Breast epithelium (tissue), 4 donors: ENCODE results near the gene SLC38A10. TPM values are rescaled to one million over a fixed set of nuclear protein-coding genes. Genes with fewer than 3 reads are reported as not detected.

Experiments used
- DNase-seq, 2 donors: peaks; one replicate each; pipeline ENCODE4 v3.0.0-alpha.2; 2019; ENCODE audit warnings: low spot score in 2 of 2
- H3K27ac ChIP-seq, 2 donors: fragments of 200-600 bp; sonication (generic) in 1 of 2; one replicate each; pipeline ENCODE4 v1.5.1; 2016 to 2019; ENCODE audit warnings: mild to moderate bottlenecking in 1 of 2
- H3K27me3 ChIP-seq, 2 donors: fragments of 200-600 bp; sonication (generic) in 1 of 2; one replicate each; pipeline versions ENCODE4 v1.5.1 to v1.6.0; 2017 to 2019; ENCODE audit warnings: control low read depth in 1 of 2, mild to moderate bottlenecking in 1 of 2
- H3K36me3 ChIP-seq: fragments of 200-600 bp; one replicate; pipeline ENCODE4 v1.5.1; 2019
- H3K4me1 ChIP-seq, 2 donors: fragments of 200-600 bp; sonication (generic); one replicate each; pipeline ENCODE4 v1.5.1; 2016 to 2019; ENCODE audit warnings: control low read depth in 1 of 2
- H3K4me3 ChIP-seq, 3 donors: fragments of 200-600 bp; sonication (generic); 1 replicate in 2 of 3; 2 replicates in 1 of 3; pipeline ENCODE4 v1.5.1; 2016 to 2019; ENCODE audit warnings: mild to moderate bottlenecking in 3 of 3, moderate library complexity in 2 of 3
- H3K9me3 ChIP-seq, 2 donors: fragments of 200-600 bp; sonication (generic) in 1 of 2; one replicate each; pipeline ENCODE4 v1.5.1; 2016 to 2019; ENCODE audit warnings: control low read depth in 1 of 2
- CTCF ChIP-seq, 3 donors: fragments of 450-650 bp; IDR thresholded peaks; one replicate each; pipeline ENCODE4 v1.5.1; 2016 to 2017; ENCODE audit warnings: antibody characterized with exemption in 3 of 3, mild to moderate bottlenecking in 3 of 3, moderate library complexity in 3 of 3
- POLR2A ChIP-seq: fragments of 450-650 bp; IDR thresholded peaks from one replicate; pipeline ENCODE4 v1.6.1; 2016; ENCODE audit warnings: antibody characterized with exemption, mild to moderate bottlenecking, moderate library complexity
- POLR2AphosphoS5 ChIP-seq, 3 donors: sonication (generic); formaldehyde crosslinking; IDR thresholded peaks; one replicate each; pipeline ENCODE4 v1.6.1; 2017; ENCODE audit warnings: antibody characterized with exemption in 3 of 3
- intact Hi-C: fragments of 100-400 bp; cut with DNase I; formaldehyde crosslinking; loops from one replicate; pipeline ENCODE4 v1.15.1; 2023; ENCODE audit warnings: low total_unique reads
- total RNA-seq, 3 donors: library from RNA; depleted of rRNA; stranded (reverse); fragments of >200 nt; gene quantifications; one replicate each; pipeline ENCODE4 v1.1.0, GENCODE V29; 2016

SLC38A10 gene
- total RNA-seq, 3 donors from 2014 or later, result 52.4 to 104 (median 85.2) TPM

- no peak for DNase-seq
- Histone ChIP-seq H3K27ac (no peak overlapping the region), H3K36me3 (no peaks in the 10 kb centered on the region), H3K4me3 (no peak overlapping the region), H3K27me3 (no peaks in the 10 kb centered on the region), H3K4me1 (no peaks in the 10 kb centered on the region), H3K9me3 (no peaks in the 10 kb centered on the region)
- TF ChIP-seq POLR2AphosphoS5 (IDR thresholded peaks at IDR 0.05) (no peak), POLR2A (no peak)
- intact Hi-C loops, result no loop called here
These were observed 14.5 kb downstream of the SLC38A10 start for GRCh38 chr17:81280571-81280970.

- intact Hi-C loops, result loop anchor here (10.0 kb wide), 1 partner anchor 325 kb away; no protein-coding TSS in a partner anchor
- no peaks in the 10 kb centered on the region for H3K4me1 ChIP-seq
- no peaks in the 10 kb centered on the region for H3K27me3 ChIP-seq
- TF ChIP-seq POLR2AphosphoS5 (IDR thresholded peaks at IDR 0.05), result no peak
- TF ChIP-seq POLR2A, result no peak
- no peak for TF ChIP-seq CTCF (IDR thresholded peaks at IDR 0.05)
- DNase-seq, result no peak
- H3K36me3 ChIP-seq, result no peaks in the 10 kb centered on the region
- no peaks in the 10 kb centered on the region for H3K9me3 ChIP-seq
- H3K4me3 ChIP-seq, result no peak overlapping the region
- no peak overlapping the region for H3K27ac ChIP-seq
These were observed 15.5 kb downstream of the SLC38A10 start for GRCh38 chr17:81279278-81280275.

GRCh38 chr17:81278831-81279230 is 16.3 kb downstream of the SLC38A10 start:
- TF ChIP-seq CTCF (IDR thresholded peaks at IDR 0.05) (no peak), POLR2A (no peak), POLR2AphosphoS5 (IDR thresholded peaks at IDR 0.05) (no peak)
- Histone ChIP-seq H3K4me1 (no peaks in the 10 kb centered on the region), H3K4me3 (no peak overlapping the region), H3K27ac (no peak overlapping the region), H3K27me3 (no peaks in the 10 kb centered on the region), H3K36me3 (no peaks in the 10 kb centered on the region), H3K9me3 (no peaks in the 10 kb centered on the region)
- DNase-seq, result no peak
- intact Hi-C loops, result loop anchor here (10.0 kb wide), 1 partner anchor 326 kb away; no protein-coding TSS in a partner anchor

GRCh38 chr17:81277946-81278693 is 17.0 kb downstream of the SLC38A10 start:
- no peak overlapping the region for H3K4me3 ChIP-seq
- H3K9me3 ChIP-seq, result no peaks in the 10 kb centered on the region
- no peak overlapping the region for H3K27ac ChIP-seq
- no peak for DNase-seq
- H3K4me1 ChIP-seq, result no peaks in the 10 kb centered on the region
- H3K27me3 ChIP-seq, result no peaks in the 10 kb centered on the region
- intact Hi-C loops, result loop anchor here (10.0 kb wide), 1 partner anchor 327 kb away; no protein-coding TSS in a partner anchor
- no peaks in the 10 kb centered on the region for H3K36me3 ChIP-seq
- TF ChIP-seq CTCF (IDR thresholded peaks at IDR 0.05) (no peak), POLR2A (no peak), POLR2AphosphoS5 (IDR thresholded peaks at IDR 0.05) (no peak)

GRCh38 chr17:81277421-81277820 is 17.7 kb downstream of the SLC38A10 start:
- H3K9me3 ChIP-seq, result no peaks in the 10 kb centered on the region
- H3K27me3 ChIP-seq, result no peaks in the 10 kb centered on the region
- TF ChIP-seq CTCF (IDR thresholded peaks at IDR 0.05), result no peak
- TF ChIP-seq POLR2A, result no peak
- TF ChIP-seq POLR2AphosphoS5 (IDR thresholded peaks at IDR 0.05), result no peak
- intact Hi-C loops, result loop anchor here (10.0 kb wide), 1 partner anchor 327 kb away; no protein-coding TSS in a partner anchor
- no peak for DNase-seq
- no peaks in the 10 kb centered on the region for H3K36me3 ChIP-seq
- no peaks in the 10 kb centered on the region for H3K4me1 ChIP-seq
- no peak overlapping the region for H3K4me3 ChIP-seq
- no peak overlapping the region for H3K27ac ChIP-seq
